ENCODE results near the gene CCDC158.

GRCh38 chr4:76339364-76339763, 81.6 kb downstream of the CCDC158 start:
- TF ChIP-seq CTCF (IDR thresholded peaks at IDR 0.05; ENCODE audit: control extremely low read depth in 1 of 3, insufficient read depth in 1 of 3, low read depth in 1 of 3, low read length in 3 of 3) (no peak), POLR2AphosphoS5 (IDR thresholded peaks at IDR 0.05; ENCODE audit: low read depth, low read length) (no peak), TAF1 (IDR thresholded peaks at IDR 0.05; ENCODE audit: low read depth, low read length) (no peak), SP2 (IDR thresholded peaks at IDR 0.05; ENCODE audit: low read length) (no peak), NRF1 (IDR thresholded peaks at IDR 0.05; ENCODE audit: low read depth, low read length) (no peak), POLR2A (IDR thresholded peaks at IDR 0.05; ENCODE audit: control extremely low read depth in 1 of 2, low read depth in 2 of 2, low read length in 2 of 2) (no peak)

All from H1 (cell line).